Globus pallidus (tissue), 1 donor: Measurements from ENCODE around the gene RNF130.

Experiments used
- DNase-seq: peaks from one replicate; pipeline ENCODE4 v3.0.0-alpha.2; 2015; ENCODE audit warnings: low spot score

Gene RNF130

DNA sequence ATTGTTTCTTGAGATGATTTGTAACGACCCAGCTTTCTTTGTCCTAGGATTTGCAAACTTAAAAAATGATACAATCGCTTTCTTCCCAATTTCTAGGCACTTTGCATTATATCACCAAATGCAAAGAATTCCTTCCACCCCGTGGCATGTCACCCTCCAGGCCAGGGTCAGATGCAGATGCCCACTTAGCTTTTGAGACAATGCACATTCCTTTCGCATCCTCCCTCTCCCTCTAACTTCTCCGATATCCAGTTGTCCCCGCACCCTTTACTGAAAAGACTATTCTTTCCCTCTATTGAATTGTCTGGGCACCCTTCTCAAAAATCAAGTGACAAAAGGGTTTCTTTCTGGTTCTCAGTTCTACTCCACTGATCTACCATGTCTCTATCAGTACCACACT lies 17.3 kb downstream of the RNF130 start:
- no peak for DNase-seq

DNA sequence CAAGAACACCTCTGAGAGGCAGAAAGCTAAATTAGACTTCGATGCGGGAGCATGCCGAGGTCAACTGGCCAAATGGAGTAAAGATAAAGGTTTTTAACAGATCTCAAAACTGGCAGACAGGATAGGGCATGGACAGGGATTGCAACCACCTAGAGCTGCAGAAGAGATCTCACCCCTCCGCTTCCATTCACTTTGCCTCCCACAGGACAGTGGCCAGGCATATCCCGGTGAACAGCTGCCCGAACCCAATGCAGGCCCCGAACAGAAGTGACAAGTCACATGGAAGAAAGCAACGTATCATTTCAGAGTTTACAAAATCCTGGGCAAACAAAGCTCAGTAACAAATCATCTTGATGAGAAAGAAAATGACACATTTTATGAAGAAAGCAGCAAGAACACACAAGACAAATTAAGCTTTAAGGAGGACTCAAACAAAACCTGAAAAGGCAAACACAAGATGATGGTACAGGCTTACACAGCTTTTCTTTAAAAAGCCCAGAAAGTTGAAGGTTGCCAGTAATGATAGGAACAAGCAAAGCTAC lies 18.4 kb downstream of the RNF130 start:
- DNase-seq = no peak

DNA sequence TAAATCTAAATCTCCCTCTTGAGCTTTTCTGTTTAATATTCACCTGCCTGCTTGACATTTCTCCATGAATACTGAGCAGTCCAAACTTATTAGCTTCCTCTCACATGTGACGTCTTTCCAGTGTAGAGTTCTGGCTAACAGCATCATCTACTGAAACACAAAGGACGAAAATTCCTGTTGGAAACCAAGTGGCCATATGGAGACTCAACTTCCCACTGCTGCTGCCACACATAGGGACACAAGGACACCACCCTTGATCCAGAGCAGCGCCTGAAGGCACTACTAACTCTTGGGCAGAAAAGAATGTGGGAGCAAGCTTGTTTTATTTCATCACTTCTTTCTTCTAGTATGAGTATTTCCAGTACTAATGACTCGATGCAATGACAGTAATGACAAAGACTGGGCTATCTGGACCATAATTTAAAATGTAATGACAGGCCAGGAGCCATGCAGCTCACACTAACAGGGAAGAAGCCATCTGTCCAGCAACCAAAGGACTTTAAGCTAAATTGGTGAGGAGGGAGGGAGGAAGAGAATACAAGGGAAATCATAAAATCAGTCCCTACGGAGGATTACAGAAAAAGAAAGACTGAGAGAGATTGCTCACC lies 19.2 kb downstream of the RNF130 start:
- no peak for DNase-seq

DNA sequence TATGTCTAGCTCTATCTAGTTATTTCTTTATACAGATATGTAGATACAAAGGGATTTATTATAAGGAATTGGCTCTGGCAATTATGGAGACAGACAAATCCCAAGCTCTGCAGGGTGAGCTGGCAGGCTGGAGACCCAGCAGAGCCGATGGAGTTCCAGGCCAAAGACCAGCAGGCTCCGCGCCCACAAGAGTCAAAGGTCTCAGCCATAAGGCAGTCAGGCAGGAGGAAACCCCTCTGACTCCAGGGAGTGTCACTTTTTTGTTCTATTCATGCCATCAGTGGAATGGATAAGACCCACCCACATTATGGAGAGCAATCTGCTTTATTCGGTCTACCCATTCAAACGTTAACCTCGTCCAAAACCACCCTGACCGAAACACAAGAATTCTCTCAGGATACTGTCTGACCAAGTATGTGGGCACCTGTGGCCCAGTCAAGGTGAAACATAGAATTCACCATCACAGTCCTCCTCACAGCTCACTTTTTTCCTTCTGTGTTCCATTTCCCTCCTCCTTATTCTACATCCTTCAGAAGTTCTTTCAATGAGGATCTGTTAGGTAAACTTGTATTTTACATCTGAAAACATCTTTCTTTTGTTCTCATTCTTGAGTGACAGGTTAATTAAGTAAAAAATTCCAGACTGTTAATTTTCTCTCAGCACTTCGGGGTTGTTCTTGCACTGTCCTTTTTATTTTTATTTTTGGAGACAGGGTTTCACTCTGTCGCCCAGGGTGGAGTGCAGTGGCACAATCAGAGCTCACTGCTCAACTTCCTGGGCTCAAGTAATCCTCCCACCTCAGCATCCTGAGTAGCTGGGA lies 21.2 kb downstream of the RNF130 start:
- DNase-seq = no peak

DNA sequence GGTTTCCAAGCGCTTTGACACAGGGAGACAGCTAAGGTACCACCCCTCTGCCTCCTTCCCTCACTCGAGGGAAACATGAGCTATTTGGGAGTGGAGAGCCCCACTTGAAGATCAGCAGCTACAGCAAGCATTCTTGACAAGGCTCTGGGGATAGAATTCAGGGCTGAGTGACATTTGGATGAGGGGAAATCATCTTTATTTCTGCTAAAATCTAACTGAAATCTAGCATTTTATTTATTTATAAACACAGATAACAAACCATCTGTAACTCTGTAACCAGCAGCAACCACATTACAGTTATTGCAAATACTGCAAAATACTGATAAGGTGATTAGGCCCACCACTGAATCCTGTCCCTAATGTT lies 22.4 kb downstream of the RNF130 start:
- no peak for DNase-seq

DNA sequence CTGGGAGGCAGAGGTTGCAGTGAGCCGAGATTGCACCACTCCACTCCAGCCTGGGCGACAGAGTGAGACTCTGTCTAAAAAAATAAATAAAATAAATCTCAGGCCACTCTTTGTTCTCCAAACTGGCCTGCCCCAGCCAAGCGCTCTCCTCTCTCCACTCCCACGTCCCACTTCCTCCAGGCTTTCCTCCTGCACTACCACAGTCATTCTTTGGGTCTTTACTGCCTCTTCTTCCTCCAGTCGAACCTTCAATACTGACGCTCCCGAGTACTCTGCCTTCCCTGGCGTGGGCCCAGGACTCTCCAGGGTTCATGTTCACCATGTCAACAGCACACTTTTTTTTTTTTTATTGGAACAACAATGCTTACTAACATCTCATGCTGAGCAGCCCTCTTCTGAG lies 23.9 kb downstream of the RNF130 start:
- no peak for DNase-seq

DNA sequence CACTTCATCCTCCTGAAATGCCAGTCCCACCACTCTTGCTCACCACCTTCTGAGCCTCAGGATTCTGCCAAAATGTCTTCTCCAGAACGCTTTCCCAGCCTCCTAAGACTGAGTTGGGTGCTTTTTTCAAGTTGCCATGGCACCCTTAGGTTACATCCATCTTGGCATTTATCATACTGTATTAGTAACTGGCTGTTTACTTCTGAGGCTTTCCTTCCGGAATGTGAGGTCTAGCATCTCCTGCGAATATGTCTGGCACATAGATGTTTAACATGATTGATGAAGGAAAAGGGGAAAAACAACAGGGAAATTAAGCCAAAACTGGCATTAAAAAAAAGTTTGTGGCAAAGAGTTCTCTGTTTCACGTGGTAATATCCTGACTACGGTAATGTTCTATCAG lies 24.9 kb downstream of the RNF130 start:
- no peak for DNase-seq

DNA sequence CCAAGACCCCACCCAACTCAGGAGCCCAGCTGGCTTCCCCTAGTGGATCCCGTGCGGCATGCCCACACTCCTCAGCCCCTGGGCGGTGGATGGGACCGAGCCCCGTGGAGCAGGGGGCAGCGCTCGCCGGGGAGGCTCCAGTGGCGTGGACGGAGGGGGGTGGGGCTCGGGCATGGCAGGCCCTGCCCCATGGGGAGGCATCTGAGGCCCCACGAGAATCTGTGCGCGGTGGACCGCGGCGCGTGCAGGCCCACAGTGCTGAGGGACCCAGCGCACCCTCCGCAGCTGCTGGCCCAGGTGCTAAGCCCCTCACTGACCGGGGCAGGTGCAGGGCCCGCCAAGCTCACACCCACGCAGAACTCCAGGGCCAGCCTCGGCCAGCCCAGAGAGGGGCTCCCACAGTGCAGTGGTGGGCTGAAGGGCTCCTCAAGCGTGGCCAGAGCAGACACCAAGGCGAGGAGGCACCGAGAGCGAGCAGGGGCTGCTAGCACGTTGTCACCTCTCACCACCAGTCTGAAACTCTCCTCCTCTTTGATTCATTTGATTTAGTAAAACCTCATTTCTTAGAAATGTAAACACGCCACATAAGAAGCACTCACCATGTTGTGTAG lies 25.6 kb downstream of the RNF130 start:
- no peak for DNase-seq

DNA sequence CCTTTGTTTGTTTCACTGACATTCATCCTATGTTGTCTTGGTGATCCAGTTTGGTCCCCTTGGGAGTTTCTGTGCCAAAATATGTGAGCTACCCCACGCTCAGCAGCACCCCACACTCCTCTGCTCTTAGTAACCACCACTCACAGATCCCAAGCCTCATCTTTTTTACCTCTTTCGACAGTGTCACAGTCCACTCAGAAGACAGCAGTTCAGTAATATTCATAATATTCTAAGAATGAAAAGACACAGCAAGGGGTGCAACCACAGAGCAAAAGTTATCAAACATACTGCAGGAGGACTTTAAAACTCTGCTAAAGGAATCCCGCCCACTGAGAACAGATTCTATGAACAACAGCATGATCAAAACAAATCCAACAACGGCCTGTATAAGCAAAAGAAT lies 28.2 kb downstream of the RNF130 start:
- no peak for DNase-seq

DNA sequence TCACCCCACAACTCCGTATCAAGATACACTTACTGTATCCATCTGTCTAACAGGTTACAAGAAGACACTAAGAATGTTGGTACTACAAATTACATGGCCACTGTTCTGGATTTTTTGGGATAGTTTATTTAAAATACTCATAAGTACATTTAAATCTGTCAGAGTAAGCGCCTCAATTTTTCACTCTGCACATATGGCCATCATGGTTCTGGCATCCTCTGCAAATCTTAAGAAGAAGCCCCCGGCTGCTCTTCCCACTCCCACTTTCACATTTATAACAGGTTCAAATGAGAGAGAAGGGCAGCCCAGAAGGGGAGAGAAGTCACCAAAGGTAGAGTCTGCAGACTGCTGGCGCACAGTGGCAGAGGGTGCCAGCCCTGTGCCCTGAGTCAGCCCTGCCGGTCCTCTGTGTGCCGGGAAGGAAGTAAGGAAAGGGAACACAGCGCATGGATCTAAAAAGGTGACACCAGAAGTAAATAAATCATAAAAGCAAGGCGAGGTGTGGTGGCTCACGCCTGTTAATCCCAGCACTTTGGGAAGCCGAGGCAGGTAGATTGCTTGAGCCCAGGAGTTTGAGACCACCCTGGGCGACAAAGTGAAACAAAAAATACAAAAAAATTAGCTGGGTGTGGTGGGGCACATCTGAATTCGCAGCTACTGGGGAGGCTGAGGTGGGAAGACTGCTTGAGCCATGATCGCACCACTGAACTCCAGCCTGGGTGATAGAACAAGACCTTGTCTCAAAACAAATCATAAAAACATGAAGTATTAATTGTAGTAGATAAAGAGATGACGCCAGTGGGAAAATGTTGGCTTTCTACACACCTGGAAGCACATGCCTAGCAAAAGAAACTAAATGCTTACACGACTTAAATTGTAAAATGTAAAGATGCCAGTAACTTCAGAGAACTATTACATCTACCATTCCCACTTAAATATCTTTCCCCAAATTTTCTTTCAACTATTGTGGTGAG lies 30.0 kb downstream of the RNF130 start:
- DNase-seq = no peak

DNA sequence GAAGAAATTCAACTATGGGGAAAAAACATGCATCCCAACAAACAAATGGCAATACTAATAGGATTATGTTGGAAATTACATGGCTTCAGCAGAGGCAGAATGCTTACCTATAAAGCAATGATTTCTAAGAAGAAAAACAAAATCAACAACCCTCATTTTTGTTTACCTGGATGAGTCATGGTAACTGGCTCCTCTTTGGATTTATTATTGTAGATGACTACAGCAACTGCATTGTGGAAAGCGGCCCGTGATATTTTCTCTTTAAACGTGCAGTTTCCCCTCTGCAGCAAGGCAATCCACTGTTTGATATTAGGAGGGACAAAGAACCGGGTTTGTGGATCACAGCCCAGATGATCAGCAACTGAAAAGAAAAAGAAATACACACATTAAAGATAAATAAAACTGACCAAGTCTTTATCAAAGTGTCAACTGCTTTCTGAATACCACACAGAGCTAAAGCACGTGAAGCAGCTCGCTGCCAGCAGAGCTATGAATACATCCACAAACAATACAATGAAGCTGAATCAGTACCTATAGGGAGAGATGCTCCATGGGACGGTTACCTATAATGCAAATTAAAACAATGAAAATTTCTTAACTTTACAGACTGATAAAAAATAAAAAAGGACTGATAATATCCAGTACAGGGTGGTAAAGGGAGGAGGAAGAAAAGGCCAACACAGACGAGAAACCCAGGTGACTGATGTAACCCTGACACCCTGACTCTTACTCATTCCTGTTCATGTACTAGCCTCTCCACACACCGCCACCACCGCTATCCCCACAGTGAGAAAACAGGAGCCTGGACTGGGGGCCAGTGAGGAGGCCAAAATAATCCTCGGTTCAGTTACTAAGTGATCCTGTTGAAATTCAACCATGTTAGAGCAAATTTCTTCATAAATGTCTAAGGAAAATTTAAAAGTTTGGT lies 31.0 kb downstream of the RNF130 start:
- no peak for DNase-seq

DNA sequence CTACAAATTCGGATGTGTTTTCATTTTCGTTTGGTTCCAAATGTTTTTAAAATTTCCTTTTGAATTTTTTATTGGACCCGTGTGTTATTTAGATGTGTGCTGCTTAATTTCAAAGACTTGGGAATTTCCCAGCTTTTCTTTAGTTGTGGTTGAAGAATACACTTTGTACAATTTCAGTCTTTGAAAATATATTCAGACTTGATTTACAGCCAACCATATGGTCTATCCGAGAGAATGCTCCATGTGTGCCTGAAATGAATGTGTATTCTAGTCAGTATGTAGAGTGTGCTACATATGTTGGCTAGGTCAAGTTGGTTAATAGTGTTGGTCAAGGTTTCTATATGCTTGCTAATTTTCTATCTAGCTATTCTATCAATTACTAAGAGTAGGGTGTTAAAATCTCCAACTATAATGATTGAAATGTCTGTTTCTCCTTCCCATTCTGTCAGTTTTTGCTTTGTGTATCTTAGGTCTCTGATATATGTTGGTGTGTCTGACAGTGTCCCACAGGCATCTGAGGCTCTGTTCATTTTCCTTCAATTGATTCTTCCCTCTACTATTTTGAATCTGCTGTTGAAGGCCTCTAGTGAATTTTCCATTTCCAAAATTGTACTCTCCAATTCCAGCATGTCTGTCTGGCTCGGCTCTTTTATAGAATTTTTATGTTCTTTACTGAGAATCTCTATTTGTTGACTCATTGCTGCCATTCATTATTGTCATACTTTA lies 36.2 kb downstream of the RNF130 start:
- DNase-seq = no peak

DNA sequence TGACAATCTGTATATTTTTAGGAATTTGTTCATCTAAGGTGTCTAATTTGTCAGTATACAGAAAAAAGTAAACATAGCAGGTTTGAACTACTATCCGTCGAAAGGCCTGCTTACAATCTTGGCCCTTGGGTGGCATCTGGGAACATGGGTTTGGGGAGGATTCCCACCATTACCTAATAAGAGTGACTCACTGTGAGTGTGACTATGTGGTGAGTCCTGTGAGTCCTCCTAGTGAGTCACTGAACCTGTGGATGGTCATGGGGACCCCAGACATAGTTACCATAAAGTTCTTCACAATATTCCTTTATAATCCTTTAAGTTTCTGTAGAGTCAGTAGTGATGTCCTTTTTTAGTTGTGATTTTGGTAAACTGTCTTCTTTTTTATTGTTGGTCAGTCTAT lies 37.0 kb downstream of the RNF130 start:
- no peak for DNase-seq

DNA sequence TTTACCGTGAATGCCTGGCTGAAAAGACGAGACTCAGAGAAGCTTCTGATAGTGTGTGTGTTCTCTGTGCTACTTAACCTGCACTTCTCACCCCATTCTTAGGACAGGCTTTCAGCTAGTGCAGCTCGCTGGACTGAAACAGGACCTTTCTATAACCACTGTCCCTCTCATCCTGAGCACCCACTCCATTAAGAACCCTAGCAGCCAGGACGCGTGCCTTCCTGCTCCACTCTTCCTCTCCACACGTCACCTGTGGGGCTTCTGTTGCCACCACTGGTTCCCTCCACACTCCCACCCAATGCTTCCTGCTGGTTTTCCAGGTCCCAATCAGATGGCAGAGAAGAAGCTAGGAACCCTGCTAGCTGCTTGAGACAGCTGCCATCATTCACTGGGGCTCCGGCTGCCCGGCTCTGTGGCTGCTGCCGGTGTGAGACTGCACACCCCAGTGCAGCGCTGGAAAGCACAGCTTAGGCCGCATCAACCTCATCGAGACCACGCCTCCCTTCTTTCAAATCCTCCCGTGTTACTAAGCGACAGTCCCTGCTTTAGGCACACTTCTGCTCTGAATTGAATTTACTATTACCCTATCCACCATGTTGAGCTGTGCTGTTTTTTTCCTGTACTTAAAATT lies 44.0 kb downstream of the RNF130 start:
- DNase-seq = no peak

DNA sequence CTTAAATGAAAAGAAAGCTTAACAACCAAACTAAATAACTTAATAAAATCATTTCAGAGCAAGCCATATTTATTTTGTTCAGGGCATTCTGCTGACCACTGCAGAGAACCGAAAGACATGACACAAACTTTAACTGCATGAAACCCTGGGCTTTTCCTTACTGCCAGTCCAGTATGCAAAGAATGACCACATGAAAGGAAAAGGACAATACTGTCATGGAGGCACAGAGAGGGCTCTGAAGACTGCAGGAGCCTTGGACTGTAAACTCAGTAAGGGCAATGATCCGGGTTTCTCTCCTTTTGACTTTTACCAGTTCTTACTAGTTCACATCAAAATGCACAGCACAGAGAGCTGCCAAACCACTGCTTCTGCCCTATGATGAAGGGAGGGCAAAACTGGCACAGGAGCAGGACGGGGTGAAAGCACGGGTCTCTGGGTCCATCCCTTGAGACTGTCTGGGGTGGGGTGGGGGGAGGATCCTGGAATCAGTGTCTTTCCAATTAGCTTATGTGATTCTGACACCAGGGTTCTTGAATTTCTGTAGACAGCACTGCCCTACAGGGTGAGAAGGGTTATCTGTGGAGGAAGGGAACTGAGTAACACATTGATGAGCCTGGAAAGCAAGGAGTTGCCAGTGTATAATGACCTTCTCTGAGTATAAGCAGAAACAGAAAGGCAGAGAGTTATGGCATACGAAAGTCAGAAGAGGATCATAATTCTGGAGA lies 44.7 kb downstream of the RNF130 start:
- DNase-seq = no peak

DNA sequence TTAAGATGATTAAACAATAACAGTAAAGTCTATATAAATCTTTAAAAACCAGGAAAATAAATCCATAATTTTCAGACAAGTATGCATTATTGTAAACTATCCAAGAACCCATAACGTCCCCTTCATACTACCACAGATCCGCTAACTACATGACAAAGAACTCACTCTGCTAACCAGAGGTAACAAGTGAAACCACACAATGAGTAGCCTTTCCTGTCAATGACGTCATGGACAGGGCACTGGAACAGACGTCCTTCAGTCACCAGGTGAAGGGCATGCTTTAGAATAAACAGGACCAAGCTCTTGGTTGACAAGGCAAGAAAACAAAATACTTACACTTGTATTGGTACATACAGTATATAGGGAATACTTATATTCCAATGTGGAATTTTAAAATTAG lies 45.2 kb downstream of the RNF130 start:
- DNase-seq = peak; percentile 47

DNA sequence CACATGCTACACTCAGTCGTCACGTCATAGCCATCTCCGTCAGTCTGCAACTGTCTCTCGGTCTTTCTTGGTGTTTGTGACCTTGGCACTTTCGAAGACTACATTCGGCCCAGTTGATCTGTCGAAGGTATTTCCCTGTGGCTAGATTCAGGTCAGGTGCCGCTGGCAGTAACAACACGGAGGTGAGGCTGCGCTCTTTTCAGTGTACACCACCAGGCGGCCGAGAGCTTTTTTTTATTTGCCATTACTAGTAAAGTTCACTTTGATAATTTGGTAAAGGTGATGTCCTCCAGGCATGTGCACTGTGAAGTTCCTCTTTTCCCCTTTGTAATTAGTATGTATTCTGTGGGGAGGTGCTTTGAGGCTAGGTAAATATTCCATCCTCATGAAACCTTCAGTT lies 49.7 kb downstream of the RNF130 start:
- DNase-seq = no peak

DNA sequence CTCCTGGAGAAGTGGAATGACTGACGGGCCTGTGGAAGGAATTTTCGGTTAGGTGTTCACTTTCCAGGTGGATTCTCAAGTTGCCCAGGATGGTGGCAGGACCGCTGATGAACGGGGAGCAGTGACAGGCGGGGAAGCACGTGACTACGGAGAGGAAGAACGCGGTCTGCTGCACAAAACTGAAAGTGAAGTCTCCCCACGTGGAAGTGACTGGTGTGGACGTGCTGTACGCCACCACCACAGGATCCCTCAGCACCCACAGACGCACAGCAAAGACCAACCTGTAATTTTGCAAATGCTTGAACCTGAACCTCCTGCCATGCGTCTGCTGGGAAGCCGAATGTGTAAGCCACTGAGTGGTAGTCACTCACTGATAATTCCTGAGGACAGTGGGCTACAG lies 51.4 kb downstream of the RNF130 start:
- DNase-seq = no peak
